Upper lobe of right lung (tissue), 1 donor: Measurements from ENCODE around the gene LACTB. TPM values are rescaled to one million over a fixed set of nuclear protein-coding genes. Genes with fewer than 3 reads are reported as not detected.

Experiments
- ATAC-seq: fragments of 200-7000 bp; cut with Tn5 transposase; one replicate; pipeline ENCODE4 v1.9.1; 2020; ENCODE audit warnings: mild to moderate bottlenecking, moderate library complexity
- DNase-seq: peaks from one replicate; pipeline ENCODE4 v3.0.0-alpha.2; 2020
- H3K27ac ChIP-seq: fragments of 200-600 bp; one replicate; pipeline ENCODE4 v1.8.0; 2022
- H3K27me3 ChIP-seq: fragments of 200-600 bp; one replicate; pipeline ENCODE4 v1.8.0; 2022; ENCODE audit warnings: mild to moderate bottlenecking
- H3K36me3 ChIP-seq: fragments of 200-600 bp; one replicate; pipeline ENCODE4 v1.8.0; 2022
- H3K4me1 ChIP-seq: fragments of 200-600 bp; one replicate; pipeline ENCODE4 v1.8.0; 2022
- H3K4me3 ChIP-seq: fragments of 200-600 bp; one replicate; pipeline ENCODE4 v1.8.0; 2022; ENCODE audit warnings: mild to moderate bottlenecking
- H3K9me3 ChIP-seq: fragments of 200-600 bp; one replicate; pipeline ENCODE4 v1.8.0; 2022
- intact Hi-C: fragments of 100-400 bp; cut with DNase I; formaldehyde crosslinking; loops from one replicate; pipeline ENCODE4 v1.11.0; 2022
- total RNA-seq: library from RNA; stranded (reverse); fragmentation: NEBNext Ultra II Directional; extraction: Animal tissue kit (Norgen Biotek cat#: 25700); gene quantifications from one replicate; pipeline ENCODE4 v1.2.1, GENCODE V29; 2021
- TF ChIP-seq, protein P1 (sequence below): fragments of 200-600 bp; IDR thresholded peaks from one replicate; pipeline ENCODE4 v1.8.0; 2022; ENCODE audit warnings: antibody characterized with exemption
- donor health status: DM: no; HTN: yes; CAD: no; lungs with severe emphysema.

The LACTB gene
- total RNA-seq, 1 donor from 2014 or later: 24.8 TPM

DNA sequence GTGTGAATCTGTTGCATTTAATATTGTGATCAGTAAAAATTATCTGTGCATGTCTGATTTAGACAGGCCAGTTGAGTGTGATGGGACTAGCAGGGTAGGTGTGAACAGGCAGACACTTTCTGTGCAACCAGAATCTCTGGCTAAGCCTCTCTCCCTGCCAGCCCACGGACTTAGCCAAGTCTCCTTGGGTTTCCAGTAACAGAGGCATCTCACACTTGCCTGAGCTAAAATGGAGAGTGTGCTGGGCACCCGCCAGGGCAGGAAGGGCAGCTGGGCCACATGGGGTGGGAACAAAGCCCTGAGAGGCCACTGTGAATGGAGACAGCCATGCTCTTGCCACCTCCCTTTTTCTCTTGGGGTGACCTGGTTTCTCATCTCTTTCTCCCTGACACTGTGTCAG, 48.1 kb downstream of the LACTB start:
- Histone ChIP-seq H3K4me1 (peaks cover 7% of the 10 kb centered on the region), H3K4me3 (no peak overlapping the region), H3K36me3 (no peaks in the 10 kb centered on the region), H3K9me3 (no peaks in the 10 kb centered on the region), H3K27me3 (no peaks in the 10 kb centered on the region), H3K27ac (no peak overlapping the region)
- DNase-seq (no peak), ATAC-seq (no peak)
- intact Hi-C loops: loop anchor here (10.0 kb wide), 1 partner anchor 105 kb away; the partner anchor contains the start of gene APH1B
- TF ChIP-seq, protein P1, sequence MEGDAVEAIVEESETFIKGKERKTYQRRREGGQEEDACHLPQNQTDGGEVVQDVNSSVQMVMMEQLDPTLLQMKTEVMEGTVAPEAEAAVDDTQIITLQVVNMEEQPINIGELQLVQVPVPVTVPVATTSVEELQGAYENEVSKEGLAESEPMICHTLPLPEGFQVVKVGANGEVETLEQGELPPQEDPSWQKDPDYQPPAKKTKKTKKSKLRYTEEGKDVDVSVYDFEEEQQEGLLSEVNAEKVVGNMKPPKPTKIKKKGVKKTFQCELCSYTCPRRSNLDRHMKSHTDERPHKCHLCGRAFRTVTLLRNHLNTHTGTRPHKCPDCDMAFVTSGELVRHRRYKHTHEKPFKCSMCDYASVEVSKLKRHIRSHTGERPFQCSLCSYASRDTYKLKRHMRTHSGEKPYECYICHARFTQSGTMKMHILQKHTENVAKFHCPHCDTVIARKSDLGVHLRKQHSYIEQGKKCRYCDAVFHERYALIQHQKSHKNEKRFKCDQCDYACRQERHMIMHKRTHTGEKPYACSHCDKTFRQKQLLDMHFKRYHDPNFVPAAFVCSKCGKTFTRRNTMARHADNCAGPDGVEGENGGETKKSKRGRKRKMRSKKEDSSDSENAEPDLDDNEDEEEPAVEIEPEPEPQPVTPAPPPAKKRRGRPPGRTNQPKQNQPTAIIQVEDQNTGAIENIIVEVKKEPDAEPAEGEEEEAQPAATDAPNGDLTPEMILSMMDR: no peak

DNA sequence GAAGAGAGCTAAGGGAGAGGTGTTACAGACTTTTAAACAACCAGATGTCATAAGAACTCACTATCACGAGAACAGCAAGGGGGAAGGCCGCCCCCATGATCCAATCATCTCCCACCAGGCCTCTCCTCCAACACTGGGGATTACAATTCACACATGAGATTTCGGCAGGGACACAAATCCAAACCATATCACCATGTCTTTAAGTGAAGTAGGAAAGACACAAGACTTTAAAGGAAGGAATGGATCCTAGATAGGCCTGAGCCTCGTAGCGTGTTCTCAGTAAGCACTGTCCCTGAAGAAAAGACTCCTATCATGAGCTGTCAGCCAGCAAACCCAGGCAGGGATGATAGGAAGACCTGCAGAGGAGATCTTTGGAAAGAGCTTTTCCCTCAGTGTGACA, 50.7 kb downstream of the LACTB start:
- DNase-seq: no peak
- no peak overlapping the region for H3K27ac ChIP-seq
- intact Hi-C loops: no loop called here

DNA sequence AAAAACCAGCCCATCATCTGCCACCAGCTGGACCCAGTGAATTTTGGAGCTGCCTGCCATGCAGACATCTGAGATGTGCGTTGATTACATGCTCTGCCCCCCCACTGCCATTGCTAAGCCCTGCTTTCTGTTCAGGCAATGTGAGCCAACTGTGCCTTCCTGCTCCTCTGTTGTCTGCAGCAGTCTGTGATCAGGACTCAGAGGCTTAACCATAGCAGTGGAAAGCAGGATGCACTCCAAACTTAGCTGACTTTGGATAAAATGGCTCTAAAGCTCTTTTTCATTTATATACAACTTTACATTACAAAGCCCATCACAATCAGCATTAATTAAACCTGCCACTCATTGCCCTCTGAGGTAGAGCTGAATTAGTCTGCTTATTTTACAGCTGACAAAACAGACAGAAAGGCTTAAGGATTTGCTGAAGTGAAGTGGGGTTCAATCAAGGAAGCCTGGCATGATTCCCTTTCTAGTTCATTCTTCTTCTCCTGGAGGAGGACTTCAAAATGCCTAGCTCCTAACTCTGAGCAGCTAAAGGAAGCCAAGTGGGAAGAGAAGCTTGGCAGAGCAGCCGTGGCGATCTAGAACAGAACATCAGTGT, 51.3 kb downstream of the LACTB start:
- intact Hi-C loops: no loop called here
- H3K4me1 ChIP-seq: no peaks in the 10 kb centered on the region
- H3K9me3 ChIP-seq: no peaks in the 10 kb centered on the region
- H3K27ac ChIP-seq: no peak overlapping the region
- H3K4me3 ChIP-seq: no peak overlapping the region
- ATAC-seq (no peak), DNase-seq (no peak)
- H3K27me3 ChIP-seq: no peaks in the 10 kb centered on the region
- TF ChIP-seq, protein P1: no peak
- no peaks in the 10 kb centered on the region for H3K36me3 ChIP-seq

More for the DNA sequence above, 50.7 kb downstream of the LACTB start:
- Histone ChIP-seq H3K36me3 (no peaks in the 10 kb centered on the region), H3K4me3 (no peak overlapping the region), H3K27me3 (no peaks in the 10 kb centered on the region), H3K9me3 (no peaks in the 10 kb centered on the region), H3K4me1 (no peaks in the 10 kb centered on the region)
- no peak for ATAC-seq
- TF ChIP-seq, protein P1: no peak

DNA sequence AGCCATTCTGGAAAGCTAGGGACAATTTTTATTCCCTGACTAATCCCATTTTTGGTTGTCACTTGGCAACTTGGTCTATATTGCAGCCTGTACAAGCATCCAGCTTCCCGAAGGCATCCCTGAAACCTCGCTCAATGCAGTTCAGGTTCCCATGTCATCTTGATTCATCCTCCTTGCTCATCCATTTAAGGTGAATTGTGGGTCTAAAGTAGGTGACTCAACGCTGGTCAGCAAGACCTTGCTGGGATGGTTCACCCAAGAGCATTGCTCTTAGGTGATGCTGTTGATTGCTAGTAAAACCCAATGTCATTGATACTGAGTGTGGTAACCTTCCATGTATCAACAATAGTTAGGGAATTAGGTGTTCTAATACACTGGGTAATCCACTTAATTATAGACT, 54.6 kb downstream of the LACTB start:
- intact Hi-C loops: no loop called here
- ATAC-seq: no peak
- no peak for DNase-seq
- Histone ChIP-seq H3K27me3 (no peaks in the 10 kb centered on the region), H3K36me3 (no peaks in the 10 kb centered on the region), H3K4me3 (no peak overlapping the region), H3K4me1 (no peaks in the 10 kb centered on the region), H3K27ac (no peak overlapping the region), H3K9me3 (no peaks in the 10 kb centered on the region)
- TF ChIP-seq, protein P1: no peak

DNA sequence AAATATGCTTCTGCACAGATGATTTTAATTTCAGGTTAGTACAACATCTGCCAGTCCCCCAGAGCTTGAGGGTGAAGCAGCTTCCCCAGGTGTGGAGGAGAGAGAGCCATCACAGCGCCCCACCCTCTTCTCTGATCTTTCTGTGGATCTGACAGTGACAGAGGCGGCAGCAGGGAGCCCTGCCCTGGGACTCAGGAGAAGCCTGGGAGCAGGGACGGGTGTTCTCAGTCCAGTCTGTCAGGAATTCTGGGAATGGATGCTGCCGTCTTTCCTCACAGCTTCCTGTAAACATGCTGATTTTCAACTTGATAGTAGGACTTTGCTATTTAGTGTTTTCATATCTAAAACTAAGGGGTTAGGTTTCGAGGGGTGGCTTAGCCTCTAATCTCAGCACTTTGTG, 56.4 kb downstream of the LACTB start:
- ATAC-seq: no peak
- intact Hi-C loops: no loop called here

More for the DNA sequence above, 56.4 kb downstream of the LACTB start:
- H3K36me3 ChIP-seq: no peaks in the 10 kb centered on the region
- DNase-seq: no peak
- no peak overlapping the region for H3K27ac ChIP-seq
- TF ChIP-seq, protein P1: no peak
- H3K9me3 ChIP-seq: no peaks in the 10 kb centered on the region
- H3K4me1 ChIP-seq: no peaks in the 10 kb centered on the region
- no peak overlapping the region for H3K4me3 ChIP-seq
- H3K27me3 ChIP-seq: no peaks in the 10 kb centered on the region
